Upper lobe of left lung (tissue), 6 donors: ENCODE results near the gene EIF4E1B. TPM values are rescaled to one million over a fixed set of nuclear protein-coding genes. Genes with fewer than 3 reads are reported as not detected.

Experiments used
- ATAC-seq, 2 donors: fragments of 200-7000 bp; cut with Tn5 transposase; one replicate each; pipeline ENCODE4 v1.9.1; 2022; ENCODE audit warnings: mild to moderate bottlenecking in 2 of 2, moderate library complexity in 2 of 2; ENCODE audit not compliant: low FRiP score in 2 of 2
- DNase-seq, 2 donors: peaks; one replicate each; pipeline ENCODE4 v3.0.0-alpha.2; 2019 to 2020
- H3K27ac ChIP-seq, 4 donors: fragments of 200-600 bp; sonication (generic); one replicate each; pipeline ENCODE4 v1.5.1; 2016 to 2019
- H3K27me3 ChIP-seq, 4 donors: fragments of 200-600 bp; sonication (generic); one replicate each; pipeline ENCODE4 v1.5.1; 2017 to 2019
- H3K36me3 ChIP-seq, 4 donors: fragments of 200-600 bp; sonication (generic); one replicate each; pipeline ENCODE4 v1.5.1; 2016 to 2019
- H3K4me1 ChIP-seq, 4 donors: fragments of 200-600 bp; sonication (generic); one replicate each; pipeline ENCODE4 v1.5.1; 2018 to 2019
- H3K4me3 ChIP-seq, 4 donors: fragments of 200-600 bp; sonication (generic); one replicate each; pipeline ENCODE4 v1.5.1; 2017 to 2019; ENCODE audit warnings: mild to moderate bottlenecking in 2 of 4, moderate library complexity in 1 of 4
- H3K9me3 ChIP-seq, 4 donors: fragments of 200-600 bp; sonication (generic); one replicate each; pipeline ENCODE4 v1.5.1; 2018 to 2019
- CTCF ChIP-seq, 6 experiments: fragments of 450-650 bp in 4 of 6; fragments of 200-600 bp in 2 of 6; sonication (generic) in 2 of 6; IDR thresholded peaks; one replicate each; pipeline ENCODE4 v1.5.1; 2016 to 2019; ENCODE audit warnings: antibody characterized with exemption in 6 of 6
- EP300 ChIP-seq, 4 donors: sonication (generic); formaldehyde crosslinking; IDR thresholded peaks; one replicate each; pipeline ENCODE4 v1.5.1; 2017; ENCODE audit warnings: antibody characterized with exemption in 4 of 4, control low read depth in 2 of 4
- POLR2A ChIP-seq, 4 donors: fragments of 450-650 bp; IDR thresholded peaks; one replicate each; pipeline ENCODE4 v1.5.1; 2016 to 2017; ENCODE audit warnings: antibody characterized with exemption in 4 of 4, mild to moderate bottlenecking in 2 of 4
- POLR2AphosphoS5 ChIP-seq, 2 donors: sonication (generic); formaldehyde crosslinking; IDR thresholded peaks; one replicate each; pipeline ENCODE4 v1.5.1; 2017; ENCODE audit warnings: antibody characterized with exemption in 2 of 2
- WGBS, 2 donors: methylation state at CpG; one replicate each; pipeline ENCODE4 v1.1.5; 2017 to 2018; 5-methylcytosine and 5-hydroxymethylcytosine counted together
- total RNA-seq, 6 donors: library from RNA; depleted of rRNA in 4 of 6; stranded (reverse); fragments of >200 nt in 4 of 6; gene quantifications; one replicate each; pipeline versions ENCODE4 v1.1.0 to v1.2.1, GENCODE V29; 2016 to 2021
- donor health status: DM: no; HTN: no; CAD: no; lungs with moderate emphysema.
- donor health status: DM: no; HTN: yes; CAD: no; lungs with severe emphysema.

The EIF4E1B gene
- total RNA-seq, 6 donors from 2014 or later, result not detected

- Histone ChIP-seq H3K9me3 (no peaks in the 10 kb centered on the region), H3K4me3 (no peak overlapping the region), H3K27me3 (peaks cover 0 to 13% (median 6%) of the 10 kb centered on the region in 4 donors), H3K36me3 (no peaks in the 10 kb centered on the region), H3K27ac (no peak overlapping the region), H3K4me1 (peaks cover 0 to 9% (median 0%) of the 10 kb centered on the region in 4 donors)
- ATAC-seq (no peak), DNase-seq (no peak)
- WGBS, 2 donors, result 36 to 41% methylated on average over 6 to 10 of the region's 10 CpGs
- TF ChIP-seq CTCF (IDR thresholded peaks at IDR 0.05), result no peak
These were observed 45.9 kb downstream of the EIF4E1B start for GRCh38 chr5:176676361-176676824.

GRCh38 chr5:176677209-176677939 is 46.9 kb downstream of the EIF4E1B start:
- Histone ChIP-seq H3K27me3 (peaks cover 0 to 13% (median 6%) of the 10 kb centered on the region in 4 donors), H3K27ac (no peak overlapping the region), H3K36me3 (no peaks in the 10 kb centered on the region), H3K4me1 (peaks cover 0 to 9% (median 0%) of the 10 kb centered on the region in 4 donors), H3K9me3 (no peaks in the 10 kb centered on the region), H3K4me3 (no peak overlapping the region)
- no peak for ATAC-seq
- no peak for DNase-seq
- WGBS, 2 donors, result 76 to 85% methylated on average over 12 of the region's 12 CpGs
- TF ChIP-seq POLR2A (IDR thresholded peaks at IDR 0.05) (no peak), EP300 (IDR thresholded peaks at IDR 0.05) (no peak), POLR2AphosphoS5 (IDR thresholded peaks at IDR 0.05) (no peak), CTCF (IDR thresholded peaks at IDR 0.05) (no peak)

GRCh38 chr5:176678584-176678983 is 48.1 kb downstream of the EIF4E1B start:
- 73 to 89% methylated on average over 2 to 5 of the region's 5 CpGs for WGBS, 2 donors
- H3K4me1 ChIP-seq, result peaks cover 0 to 9% (median 0%) of the 10 kb centered on the region in 4 donors
- no peaks in the 10 kb centered on the region for H3K36me3 ChIP-seq
- ATAC-seq, result no peak
- TF ChIP-seq EP300 (IDR thresholded peaks at IDR 0.05) (no peak), POLR2A (IDR thresholded peaks at IDR 0.05) (no peak), POLR2AphosphoS5 (IDR thresholded peaks at IDR 0.05) (no peak), CTCF (IDR thresholded peaks at IDR 0.05) (no peak)
- H3K27me3 ChIP-seq, result peaks cover 0 to 13% (median 6%) of the 10 kb centered on the region in 4 donors
- H3K27ac ChIP-seq, result no peak overlapping the region
- no peaks in the 10 kb centered on the region for H3K9me3 ChIP-seq
- DNase-seq, result no peak
- no peak overlapping the region for H3K4me3 ChIP-seq

DNA sequence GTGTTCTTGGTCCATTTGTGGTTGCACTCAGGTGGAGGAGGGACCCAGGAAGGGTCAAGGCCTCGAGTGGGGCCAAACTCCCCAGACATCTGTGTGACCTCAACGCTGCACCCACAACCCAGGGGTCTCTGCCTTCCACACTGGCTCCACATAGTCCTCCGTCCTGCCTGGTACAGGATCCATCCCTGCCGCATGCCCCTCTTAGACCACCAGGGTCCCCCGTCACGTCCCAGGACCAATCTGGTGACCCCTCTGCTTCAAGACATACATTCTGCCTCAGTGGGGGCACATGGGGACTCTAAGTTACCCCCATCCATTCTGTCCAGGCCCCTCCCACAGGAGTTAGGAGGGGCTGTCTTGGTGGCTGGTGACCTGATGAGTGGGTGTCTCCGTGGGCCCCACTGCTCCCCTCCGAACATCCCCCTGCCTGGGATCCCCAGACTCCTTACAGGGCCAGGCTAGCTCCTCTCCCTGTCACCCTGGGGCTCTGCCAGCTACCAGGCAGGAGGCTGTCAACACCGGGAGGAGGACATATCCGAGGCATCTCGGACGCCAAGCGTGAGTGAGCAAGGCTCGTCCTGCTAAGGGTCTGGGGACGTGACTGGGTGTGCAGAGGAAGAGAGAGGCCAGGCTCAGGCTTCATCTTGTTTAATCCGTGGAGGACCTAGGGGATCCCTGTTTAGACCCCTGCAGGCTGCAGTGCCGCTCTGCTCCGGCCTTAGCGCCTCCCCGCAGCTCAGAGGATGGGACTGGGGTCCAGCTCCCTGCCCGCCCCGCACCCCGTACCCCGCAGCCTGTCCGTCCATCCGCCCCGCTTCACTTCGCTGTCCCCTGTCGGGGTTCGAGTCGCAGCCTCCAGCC is 49.1 kb downstream of the EIF4E1B start:
- 47 to 59% methylated on average over 16 of the region's 31 CpGs for WGBS, 2 donors
- Histone ChIP-seq H3K9me3 (peaks cover 0 to under 1% (median 0%) of the 10 kb centered on the region in 4 donors), H3K27me3 (peaks cover 0 to 13% (median 6%) of the 10 kb centered on the region in 4 donors), H3K4me3 (no peak overlapping the region), H3K36me3 (no peaks in the 10 kb centered on the region), H3K4me1 (peaks cover 0 to 9% (median 0%) of the 10 kb centered on the region in 4 donors), H3K27ac (no peak overlapping the region)
- ATAC-seq, result no peak
- no peak for DNase-seq
- TF ChIP-seq EP300 (IDR thresholded peaks at IDR 0.05) (no peak), CTCF (IDR thresholded peaks at IDR 0.05) (no peak), POLR2AphosphoS5 (IDR thresholded peaks at IDR 0.05) (peak in 1 of 2 donors; percentile 46), POLR2A (IDR thresholded peaks at IDR 0.05) (no peak)
